Inflammatory macrophage treated with lipopolysaccharide for 4 hours (primary cell): Measurements from ENCODE around the gene COL1A1.

ENCODE experiments used
- DNase-seq: peaks from one replicate; pipeline ENCODE4 v3.0.0-alpha.2; 2020

Gene COL1A1

GRCh38 chr17:50213026-50214022 lies 11.9 kb upstream of the COL1A1 start:
- peak; percentile 37 for DNase-seq

- no peak for DNase-seq
Measured at GRCh38 chr17:50212121-50212843, 10.9 kb upstream of the COL1A1 start.

GRCh38 chr17:50211249-50212120 lies 10.1 kb upstream of the COL1A1 start:
- DNase-seq = no peak

GRCh38 chr17:50210240-50211225 lies 9.1 kb upstream of the COL1A1 start:
- DNase-seq = peak; percentile 26

- peak; percentile 25 for DNase-seq
Measured at GRCh38 chr17:50209472-50210239, 8.2 kb upstream of the COL1A1 start.

- DNase-seq = no peak
Measured at GRCh38 chr17:50209133-50209471, 7.7 kb upstream of the COL1A1 start.

GRCh38 chr17:50208611-50209061 lies 7.2 kb upstream of the COL1A1 start:
- no peak for DNase-seq

GRCh38 chr17:50207792-50208567 lies 6.5 kb upstream of the COL1A1 start:
- DNase-seq = no peak

GRCh38 chr17:50207315-50207714 lies 5.9 kb upstream of the COL1A1 start:
- no peak for DNase-seq

- DNase-seq = no peak
Measured at GRCh38 chr17:50206604-50207293, 5.3 kb upstream of the COL1A1 start.

DNA sequence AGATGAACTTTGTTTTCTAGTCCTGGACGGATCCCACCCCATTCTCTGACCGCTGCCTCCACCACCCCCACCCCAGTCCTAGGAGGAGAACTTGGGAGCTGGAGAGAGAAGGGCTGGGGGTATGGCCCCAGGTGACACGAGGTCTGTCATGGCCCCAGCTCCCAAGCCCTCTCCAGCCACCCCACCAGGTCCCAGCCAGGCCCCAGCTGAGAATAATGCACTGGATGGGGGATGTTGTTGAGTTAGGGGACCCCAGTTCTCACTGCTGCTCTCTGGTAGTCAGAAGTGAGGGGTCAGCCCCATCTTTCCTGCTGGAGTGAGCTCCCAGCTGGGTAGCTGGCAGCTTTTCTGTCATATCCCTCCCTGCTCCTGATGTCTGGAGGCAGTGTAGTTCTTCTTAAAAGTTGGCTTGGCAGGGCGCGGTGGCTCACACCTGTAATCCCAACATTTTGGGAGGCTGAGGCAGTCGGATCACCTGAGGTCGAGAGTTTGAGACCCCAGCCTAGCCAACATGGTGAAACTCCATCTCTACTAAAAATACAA lies 4.6 kb upstream of the COL1A1 start:
- DNase-seq = no peak

- DNase-seq = peak; percentile 24
Measured at GRCh38 chr17:50205111-50205962, 3.9 kb upstream of the COL1A1 start.

GRCh38 chr17:50204431-50204830 lies 3.0 kb upstream of the COL1A1 start:
- no peak for DNase-seq

DNA sequence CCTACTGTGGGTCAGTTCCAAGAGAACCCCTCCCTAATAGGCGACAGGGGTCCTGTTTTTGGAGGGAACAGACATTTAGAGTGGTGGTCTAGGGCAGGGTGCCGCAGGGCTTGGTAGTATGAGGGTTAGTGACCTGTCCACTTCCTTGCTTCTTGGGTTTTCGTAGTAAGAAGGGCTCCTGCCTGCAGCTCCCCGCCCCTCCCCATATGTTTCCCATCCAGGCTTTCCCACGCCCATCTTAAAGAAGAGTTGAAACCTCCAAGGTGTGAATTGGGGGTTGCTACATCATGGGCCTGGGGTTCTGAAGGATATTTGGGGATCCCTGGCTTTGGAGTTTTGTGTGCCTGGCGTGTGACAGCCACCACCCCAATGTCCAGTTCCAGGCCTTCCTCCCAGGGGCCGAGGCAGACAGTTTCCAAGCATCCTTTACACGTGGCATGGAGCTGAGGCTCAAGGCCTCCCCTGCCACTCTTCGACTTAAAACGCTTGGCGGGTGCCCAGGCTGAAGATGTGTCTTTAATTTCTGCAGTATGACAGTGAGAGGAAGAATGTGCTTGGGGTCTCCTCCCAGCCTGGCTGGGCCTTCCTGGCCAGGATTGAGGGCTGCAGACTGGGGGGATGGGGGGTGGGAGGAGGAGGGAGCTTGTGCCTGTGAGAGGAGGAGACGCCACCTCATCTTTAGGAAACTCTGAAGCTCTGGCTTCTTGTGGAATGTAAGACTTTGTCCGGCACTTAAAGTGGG lies 2.3 kb upstream of the COL1A1 start:
- no peak for DNase-seq

- no peak for DNase-seq
Measured at GRCh38 chr17:50203086-50203485, 1.7 kb upstream of the COL1A1 start.

GRCh38 chr17:50200457-50201275 lies 765 bp downstream of the COL1A1 start:
- DNase-seq = peak; percentile 75
